Right cardiac atrium (tissue), 5 donors: ENCODE measurements around the gene DOK6. TPM values are rescaled to one million over a fixed set of nuclear protein-coding genes. Genes with fewer than 3 reads are reported as not detected.

Source experiments
- ATAC-seq, 2 donors: fragments of 200-7000 bp; cut with Tn5 transposase; one replicate each; pipeline versions ENCODE4 v1.8.0 to v1.9.1; 2020; ENCODE audit warnings: moderate library complexity in 2 of 2, mild to moderate bottlenecking in 1 of 2
- DNase-seq, 3 donors: peaks; one replicate each; pipeline ENCODE4 v3.0.0-alpha.2; 2020
- H3K27ac ChIP-seq: one replicate; pipeline ENCODE4 v1.5.1; 2013; ENCODE audit warnings: mild to moderate bottlenecking, low read length, control low read depth, moderate library complexity
- H3K27me3 ChIP-seq: one replicate; pipeline ENCODE4 v1.6.1; 2013; ENCODE audit not compliant: control insufficient read depth, insufficient read depth
- H3K4me1 ChIP-seq: one replicate; pipeline ENCODE4 v1.6.1; 2013; ENCODE audit warnings: low read length; ENCODE audit not compliant: control insufficient read depth, insufficient read depth
- H3K4me3 ChIP-seq: one replicate; pipeline ENCODE4 v1.5.1; 2013; ENCODE audit warnings: low read length, control low read depth
- H3K9me3 ChIP-seq: one replicate; pipeline ENCODE4 v1.6.1; 2013; ENCODE audit warnings: low read length; ENCODE audit not compliant: control insufficient read depth
- WGBS: extraction: QIAGEN DNeasy Blood & Tissue Kit; methylation state at CpG from one replicate; pipeline ENCODE4 v1.1.7; 2013; 5-methylcytosine and 5-hydroxymethylcytosine counted together
- intact Hi-C, 4 donors: fragments of 100-400 bp; cut with DNase I; formaldehyde crosslinking; loops; one replicate each; pipeline versions ENCODE4 v1.11.0 to v1.14.0; 2022 to 2023
- polyA plus RNA-seq: library from polyadenylated mRNA; stranded (reverse); fragments of 200-250 nt; gene quantifications from one replicate; pipeline ENCODE4 v1.2.3, GENCODE V29; 2013
- total RNA-seq, 4 donors: library from RNA; stranded (reverse); fragmentation: NEBNext Ultra II Directional; extraction: Animal tissue kit (Norgen Biotek cat#: 25700); gene quantifications; one replicate each; pipeline ENCODE4 v1.2.1, GENCODE V29; 2021
- donor health status: healthy with polysubstance abuse.
- donor health status: DM: no; HTN: yes; CAD: no.
- donor health status: DM: no; HTN: no; CAD: no.
- donor health status: DM: no; HTN: yes; CAD: no; lungs with severe emphysema.
- donor health status: DM: yes; HTN: yes; CAD: no.

Gene DOK6
- total and polyA plus RNA-seq, 5 donors, result 3.9 to 12.4 (median 8.2) TPM

GRCh38 chr18:69777248-69777647, 376.6 kb downstream of the DOK6 start:
- Histone ChIP-seq H3K27ac (no peak overlapping the region), H3K9me3 (no peaks in the 10 kb centered on the region), H3K4me3 (no peak overlapping the region), H3K27me3 (no peaks in the 10 kb centered on the region), H3K4me1 (no peaks in the 10 kb centered on the region)
- ATAC-seq, result no peak
- DNase-seq, result no peak
- intact Hi-C loops, result no loop called here

- intact Hi-C loops, result no loop called here
- H3K4me3 ChIP-seq, result no peak overlapping the region
- no peaks in the 10 kb centered on the region for H3K27me3 ChIP-seq
- no peaks in the 10 kb centered on the region for H3K9me3 ChIP-seq
- no peak overlapping the region for H3K27ac ChIP-seq
- WGBS, result 95% methylated on average over 1 of the region's 1 CpG
- no peak for ATAC-seq
- no peak for DNase-seq
- H3K4me1 ChIP-seq, result no peaks in the 10 kb centered on the region
These were observed 378.0 kb downstream of the DOK6 start for GRCh38 chr18:69778680-69779079.

DNA sequence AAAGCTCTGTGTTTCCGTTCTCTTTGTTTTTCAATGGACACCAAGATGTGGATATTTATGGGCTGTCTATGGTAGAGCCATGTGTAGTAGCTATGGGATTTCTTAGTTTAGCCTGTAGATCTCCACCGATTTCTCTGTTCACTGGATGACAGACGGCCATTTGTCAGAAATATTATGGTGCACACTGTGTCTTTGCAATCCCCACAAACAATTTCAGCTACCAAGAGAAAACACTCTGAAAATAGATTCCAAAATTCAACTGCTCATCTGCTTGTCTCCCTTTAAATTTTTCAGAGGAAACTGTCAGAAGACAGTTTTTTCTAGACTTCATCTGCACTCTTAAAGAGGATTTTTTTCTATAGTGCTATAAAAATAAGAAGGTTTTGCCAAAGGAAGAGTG, 380.2 kb downstream of the DOK6 start:
- WGBS, result 91% methylated on average over 3 of the region's 3 CpGs
- intact Hi-C loops, result no loop called here
- no peaks in the 10 kb centered on the region for H3K27me3 ChIP-seq
- H3K9me3 ChIP-seq, result no peaks in the 10 kb centered on the region
- H3K4me3 ChIP-seq, result no peak overlapping the region
- H3K27ac ChIP-seq, result no peak overlapping the region
- DNase-seq (no peak), ATAC-seq (no peak)
- no peaks in the 10 kb centered on the region for H3K4me1 ChIP-seq

DNA sequence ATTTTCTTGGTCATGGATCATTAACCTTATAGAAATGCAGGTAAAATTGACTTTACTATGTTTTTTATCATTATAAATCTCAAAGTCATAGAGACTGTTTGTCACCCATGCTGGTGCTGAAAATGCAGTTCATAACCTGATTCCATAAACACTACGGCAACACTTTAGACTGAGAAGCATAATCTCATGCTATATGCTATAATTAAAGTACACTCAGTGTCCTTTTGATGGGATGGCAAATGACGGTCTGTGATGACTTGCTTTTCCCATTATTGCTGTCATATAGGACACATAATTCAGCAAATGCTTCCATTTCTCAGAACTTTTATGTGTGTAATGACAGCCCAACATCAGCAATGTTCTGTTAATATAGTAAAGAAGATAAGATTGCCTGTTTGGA, 384.1 kb downstream of the DOK6 start:
- Histone ChIP-seq H3K9me3 (no peaks in the 10 kb centered on the region), H3K4me1 (no peaks in the 10 kb centered on the region), H3K27me3 (no peaks in the 10 kb centered on the region), H3K4me3 (no peak overlapping the region), H3K27ac (no peak overlapping the region)
- intact Hi-C loops, result no loop called here
- WGBS, result 86% methylated on average over 2 of the region's 2 CpGs
- ATAC-seq, result no peak
- DNase-seq, result no peak

- 77% methylated on average over 3 of the region's 3 CpGs for WGBS
These were observed 384.8 kb downstream of the DOK6 start for GRCh38 chr18:69785466-69785865.

DNA sequence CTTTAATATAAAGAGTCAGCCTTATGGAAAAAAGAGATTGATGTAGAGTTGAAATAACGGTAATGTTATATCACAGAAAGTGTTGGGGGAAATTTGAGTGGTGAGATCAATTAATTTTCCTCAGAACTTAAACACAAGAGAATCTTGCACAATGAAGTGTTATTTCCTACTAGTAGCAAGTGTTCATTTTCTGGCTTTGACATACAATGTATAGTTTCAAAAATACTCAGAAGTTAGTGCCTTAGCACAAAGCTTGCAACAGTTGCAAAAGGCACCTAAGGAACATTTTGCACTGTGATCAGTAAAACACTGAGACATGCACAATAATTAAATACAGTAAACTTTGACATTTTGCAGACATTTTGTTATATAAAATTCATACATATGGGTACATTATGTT, 385.7 kb downstream of the DOK6 start:
- WGBS, result 85% methylated on average over 1 of the region's 1 CpG
- no peaks in the 10 kb centered on the region for H3K4me1 ChIP-seq
- no peak overlapping the region for H3K27ac ChIP-seq
- H3K9me3 ChIP-seq, result no peaks in the 10 kb centered on the region
- H3K27me3 ChIP-seq, result no peaks in the 10 kb centered on the region
- ATAC-seq (no peak), DNase-seq (no peak)
- intact Hi-C loops, result no loop called here
- H3K4me3 ChIP-seq, result no peak overlapping the region

More at GRCh38 chr18:69785466-69785865, 384.8 kb downstream of the DOK6 start:
- Histone ChIP-seq H3K4me3 (no peak overlapping the region), H3K27ac (no peak overlapping the region), H3K4me1 (no peaks in the 10 kb centered on the region), H3K9me3 (no peaks in the 10 kb centered on the region), H3K27me3 (no peaks in the 10 kb centered on the region)
- no peak for ATAC-seq
- no peak for DNase-seq
- intact Hi-C loops, result no loop called here

GRCh38 chr18:69787825-69788547, 387.3 kb downstream of the DOK6 start:
- H3K27ac ChIP-seq, result no peak overlapping the region

GRCh38 chr18:69789794-69790193, 389.1 kb downstream of the DOK6 start:
- no peaks in the 10 kb centered on the region for H3K4me1 ChIP-seq
- no peak overlapping the region for H3K4me3 ChIP-seq
- no peak for DNase-seq
- ATAC-seq, result no peak
- no peaks in the 10 kb centered on the region for H3K9me3 ChIP-seq
- no peak overlapping the region for H3K27ac ChIP-seq
- intact Hi-C loops, result no loop called here
- whole genome bisulfite sequencing, result 88% methylated on average over 1 of the region's 1 CpG
- H3K27me3 ChIP-seq, result no peaks in the 10 kb centered on the region

More at GRCh38 chr18:69787825-69788547, 387.3 kb downstream of the DOK6 start:
- ATAC-seq (no peak), DNase-seq (no peak)
- intact Hi-C loops, result no loop called here
- no peaks in the 10 kb centered on the region for H3K9me3 ChIP-seq
- no peak overlapping the region for H3K4me3 ChIP-seq
- H3K4me1 ChIP-seq, result no peaks in the 10 kb centered on the region
- no peaks in the 10 kb centered on the region for H3K27me3 ChIP-seq
- WGBS, result 65% methylated on average over 4 of the region's 4 CpGs

DNA sequence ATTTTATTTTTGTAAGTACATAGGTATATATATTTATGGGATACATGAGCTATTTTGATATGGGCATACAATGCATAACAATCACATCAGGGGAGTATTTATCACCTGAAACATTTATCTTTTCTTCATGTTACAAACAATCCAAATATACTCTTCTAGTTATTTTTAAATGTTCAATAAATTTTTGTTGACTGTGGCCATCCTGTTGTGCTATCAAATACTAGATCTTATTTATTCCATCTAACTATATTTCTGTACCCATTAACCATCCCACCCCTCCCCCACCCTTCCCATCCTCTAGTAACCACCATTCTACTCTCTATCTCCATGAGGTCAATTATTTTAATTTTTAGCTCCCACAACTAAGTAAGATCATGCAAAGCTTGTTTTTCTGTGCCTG, 390.0 kb downstream of the DOK6 start:
- no peaks in the 10 kb centered on the region for H3K27me3 ChIP-seq
- no peak overlapping the region for H3K4me3 ChIP-seq
- DNase-seq (no peak), ATAC-seq (no peak)
- intact Hi-C loops, result no loop called here
- H3K9me3 ChIP-seq, result no peaks in the 10 kb centered on the region
- no peak overlapping the region for H3K27ac ChIP-seq
- no peaks in the 10 kb centered on the region for H3K4me1 ChIP-seq

- ATAC-seq, result no peak
- Histone ChIP-seq H3K27ac (no peak overlapping the region), H3K4me3 (no peak overlapping the region), H3K9me3 (no peaks in the 10 kb centered on the region), H3K4me1 (no peaks in the 10 kb centered on the region), H3K27me3 (no peaks in the 10 kb centered on the region)
- intact Hi-C loops, result no loop called here
- DNase-seq, result no peak
- 66% methylated on average over 5 of the region's 5 CpGs for WGBS
These were observed 395.1 kb downstream of the DOK6 start for GRCh38 chr18:69795791-69796190.

GRCh38 chr18:69804776-69805501, 404.3 kb downstream of the DOK6 start:
- ATAC-seq (no peak), DNase-seq (no peak)
- H3K4me3 ChIP-seq, result no peak overlapping the region
- WGBS, result 93% methylated on average over 5 of the region's 5 CpGs
- intact Hi-C loops, result no loop called here
- no peaks in the 10 kb centered on the region for H3K27me3 ChIP-seq
- H3K4me1 ChIP-seq, result no peaks in the 10 kb centered on the region
- no peaks in the 10 kb centered on the region for H3K9me3 ChIP-seq
- no peak overlapping the region for H3K27ac ChIP-seq
